Measurements from ENCODE around the gene CRY1.

DNA sequence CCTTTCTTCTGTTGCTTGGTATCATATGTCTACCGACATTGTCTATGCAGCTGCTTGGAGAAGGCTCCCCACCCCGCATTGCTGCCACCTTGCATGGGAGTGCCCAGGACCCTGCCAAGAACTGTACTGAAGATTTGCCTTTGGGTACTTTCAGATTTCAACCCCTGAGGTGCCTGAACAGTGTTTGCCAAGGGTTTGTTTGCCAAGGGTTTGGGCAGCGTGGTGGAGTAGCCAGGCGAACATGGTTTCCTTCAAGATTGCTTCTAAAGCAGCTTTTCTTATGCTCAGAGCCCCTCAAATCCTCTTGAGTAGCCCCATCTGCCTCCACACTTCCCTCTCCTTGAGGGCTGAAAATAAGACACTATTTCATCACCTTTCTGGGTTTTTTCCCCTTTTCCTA is 25.3 kb upstream of the CRY1 start:
- TF ChIP-seq, protein P1, sequence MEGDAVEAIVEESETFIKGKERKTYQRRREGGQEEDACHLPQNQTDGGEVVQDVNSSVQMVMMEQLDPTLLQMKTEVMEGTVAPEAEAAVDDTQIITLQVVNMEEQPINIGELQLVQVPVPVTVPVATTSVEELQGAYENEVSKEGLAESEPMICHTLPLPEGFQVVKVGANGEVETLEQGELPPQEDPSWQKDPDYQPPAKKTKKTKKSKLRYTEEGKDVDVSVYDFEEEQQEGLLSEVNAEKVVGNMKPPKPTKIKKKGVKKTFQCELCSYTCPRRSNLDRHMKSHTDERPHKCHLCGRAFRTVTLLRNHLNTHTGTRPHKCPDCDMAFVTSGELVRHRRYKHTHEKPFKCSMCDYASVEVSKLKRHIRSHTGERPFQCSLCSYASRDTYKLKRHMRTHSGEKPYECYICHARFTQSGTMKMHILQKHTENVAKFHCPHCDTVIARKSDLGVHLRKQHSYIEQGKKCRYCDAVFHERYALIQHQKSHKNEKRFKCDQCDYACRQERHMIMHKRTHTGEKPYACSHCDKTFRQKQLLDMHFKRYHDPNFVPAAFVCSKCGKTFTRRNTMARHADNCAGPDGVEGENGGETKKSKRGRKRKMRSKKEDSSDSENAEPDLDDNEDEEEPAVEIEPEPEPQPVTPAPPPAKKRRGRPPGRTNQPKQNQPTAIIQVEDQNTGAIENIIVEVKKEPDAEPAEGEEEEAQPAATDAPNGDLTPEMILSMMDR (IDR thresholded peaks at IDR 0.05) = no peak
- TF ChIP-seq POLR2A (IDR thresholded peaks at IDR 0.05) = no peak
